ENCODE data around the gene UGT1A6.

- TF ChIP-seq, protein P1, sequence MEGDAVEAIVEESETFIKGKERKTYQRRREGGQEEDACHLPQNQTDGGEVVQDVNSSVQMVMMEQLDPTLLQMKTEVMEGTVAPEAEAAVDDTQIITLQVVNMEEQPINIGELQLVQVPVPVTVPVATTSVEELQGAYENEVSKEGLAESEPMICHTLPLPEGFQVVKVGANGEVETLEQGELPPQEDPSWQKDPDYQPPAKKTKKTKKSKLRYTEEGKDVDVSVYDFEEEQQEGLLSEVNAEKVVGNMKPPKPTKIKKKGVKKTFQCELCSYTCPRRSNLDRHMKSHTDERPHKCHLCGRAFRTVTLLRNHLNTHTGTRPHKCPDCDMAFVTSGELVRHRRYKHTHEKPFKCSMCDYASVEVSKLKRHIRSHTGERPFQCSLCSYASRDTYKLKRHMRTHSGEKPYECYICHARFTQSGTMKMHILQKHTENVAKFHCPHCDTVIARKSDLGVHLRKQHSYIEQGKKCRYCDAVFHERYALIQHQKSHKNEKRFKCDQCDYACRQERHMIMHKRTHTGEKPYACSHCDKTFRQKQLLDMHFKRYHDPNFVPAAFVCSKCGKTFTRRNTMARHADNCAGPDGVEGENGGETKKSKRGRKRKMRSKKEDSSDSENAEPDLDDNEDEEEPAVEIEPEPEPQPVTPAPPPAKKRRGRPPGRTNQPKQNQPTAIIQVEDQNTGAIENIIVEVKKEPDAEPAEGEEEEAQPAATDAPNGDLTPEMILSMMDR (IDR thresholded peaks at IDR 0.05), result no peak
- TF ChIP-seq JUND (IDR thresholded peaks at IDR 0.05), result no peak
- TF ChIP-seq IRF3 (IDR thresholded peaks at IDR 0.05; ENCODE audit: low read depth, low read length), result no peak
- TF ChIP-seq, protein P2, sequence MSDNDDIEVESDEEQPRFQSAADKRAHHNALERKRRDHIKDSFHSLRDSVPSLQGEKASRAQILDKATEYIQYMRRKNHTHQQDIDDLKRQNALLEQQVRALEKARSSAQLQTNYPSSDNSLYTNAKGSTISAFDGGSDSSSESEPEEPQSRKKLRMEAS (IDR thresholded peaks at IDR 0.05; ENCODE audit: low read depth), result no peak
These were observed 5.8 kb upstream of the UGT1A6 start for GRCh38 chr2:233686928-233687327.

Measured in SK-N-SH (cell line).